ENCODE measurements around the gene RHBDF1.

Gene RHBDF1

GRCh38 chr16:72561-73548 is at the start of gene RHBDF1:
TSS of gene RHBDF1 (minus strand) at chr16:72631. CDS start at chr16:65015, 7,616 bp downstream.
- no peak for DNase-seq

GRCh38 chr16:120756-121155 is 48.3 kb upstream of the RHBDF1 start:
- no peak for DNase-seq

GRCh38 chr16:119835-120491 is 47.5 kb upstream of the RHBDF1 start:
- no peak for DNase-seq

- DNase-seq, result no peak
Observed at GRCh38 chr16:119295-119694, 46.9 kb upstream of the RHBDF1 start.

GRCh38 chr16:118857-119256 is 46.4 kb upstream of the RHBDF1 start:
- no peak for DNase-seq

GRCh38 chr16:117379-118365 is 45.2 kb upstream of the RHBDF1 start:
- DNase-seq, result no peak

GRCh38 chr16:116015-116414 is 43.6 kb upstream of the RHBDF1 start:
- no peak for DNase-seq

- DNase-seq, result no peak
Observed at GRCh38 chr16:114327-114726, 41.9 kb upstream of the RHBDF1 start.

- DNase-seq, result no peak
Observed at GRCh38 chr16:112153-112840, 39.9 kb upstream of the RHBDF1 start.

GRCh38 chr16:106623-107324 is 34.3 kb upstream of the RHBDF1 start:
- peak; percentile 28 for DNase-seq

- no peak for DNase-seq
Observed at GRCh38 chr16:105521-105920, 33.1 kb upstream of the RHBDF1 start.

GRCh38 chr16:104928-105327 is 32.5 kb upstream of the RHBDF1 start:
- no peak for DNase-seq

- DNase-seq, result no peak
Observed at GRCh38 chr16:104355-104754, 31.9 kb upstream of the RHBDF1 start.

- no peak for DNase-seq
Observed at GRCh38 chr16:102060-102855, 29.8 kb upstream of the RHBDF1 start.

GRCh38 chr16:101586-101985 is 29.2 kb upstream of the RHBDF1 start:
- no peak for DNase-seq

- DNase-seq, result no peak
Observed at GRCh38 chr16:100989-101388, 28.6 kb upstream of the RHBDF1 start.

- no peak for DNase-seq
Observed at GRCh38 chr16:97822-98221, 25.4 kb upstream of the RHBDF1 start.

GRCh38 chr16:96935-97381 is 24.5 kb upstream of the RHBDF1 start:
- DNase-seq, result no peak

- no peak for DNase-seq
Observed at GRCh38 chr16:94918-95265, 22.5 kb upstream of the RHBDF1 start.

- no peak for DNase-seq
Observed at GRCh38 chr16:92431-93339, 20.3 kb upstream of the RHBDF1 start.
